Duodenal mucosa (tissue), 2 donors: ENCODE results near the gene TMEM120A.

Experiments used
- H3K27ac ChIP-seq: one replicate; pipeline ENCODE4 v1.7.0; 2013; ENCODE audit warnings: low read depth, low read length
- H3K27me3 ChIP-seq, 2 donors: one replicate each; pipeline ENCODE4 v1.7.0; 2013; ENCODE audit warnings: low read length in 2 of 2, control low read depth in 1 of 2; ENCODE audit not compliant: insufficient read depth in 2 of 2, control insufficient read depth in 1 of 2
- H3K36me3 ChIP-seq, 2 donors: one replicate each; pipeline ENCODE4 v1.7.0; 2013; ENCODE audit warnings: low read length in 2 of 2, control low read depth in 1 of 2; ENCODE audit not compliant: insufficient read depth in 2 of 2, control insufficient read depth in 1 of 2
- H3K4me1 ChIP-seq, 2 donors: one replicate each; pipeline ENCODE4 v1.7.0; 2013; ENCODE audit warnings: low read length in 2 of 2, control low read depth in 1 of 2; ENCODE audit not compliant: insufficient read depth in 2 of 2, control insufficient read depth in 1 of 2
- H3K4me3 ChIP-seq, 2 donors: one replicate each; pipeline ENCODE4 v1.7.0; 2013; ENCODE audit warnings: low read length in 2 of 2, low read depth in 1 of 2
- H3K9ac ChIP-seq, 2 donors: one replicate each; pipeline ENCODE4 v1.7.0; 2013; ENCODE audit warnings: low read length in 2 of 2, low read depth in 1 of 2
- H3K9me3 ChIP-seq, 2 donors: one replicate each; pipeline ENCODE4 v1.7.0; 2013; ENCODE audit warnings: low read length in 2 of 2, control low read depth in 1 of 2; ENCODE audit not compliant: control insufficient read depth in 1 of 2

TMEM120A gene

GRCh38 chr7:75948179-75948578 lies 46.2 kb downstream of the TMEM120A start:
- Histone ChIP-seq H3K27me3 (no peaks in the 10 kb centered on the region), H3K4me3 (no peak overlapping the region), H3K36me3 (peaks cover 4 to 6% of the 10 kb centered on the region in 2 donors), H3K27ac (no peak overlapping the region), H3K4me1 (peaks cover 35 to 46% of the 10 kb centered on the region in 2 donors), H3K9ac (peak overlapping the region in 1 of 2 donors; percentile 6), H3K9me3 (no peaks in the 10 kb centered on the region)

DNA sequence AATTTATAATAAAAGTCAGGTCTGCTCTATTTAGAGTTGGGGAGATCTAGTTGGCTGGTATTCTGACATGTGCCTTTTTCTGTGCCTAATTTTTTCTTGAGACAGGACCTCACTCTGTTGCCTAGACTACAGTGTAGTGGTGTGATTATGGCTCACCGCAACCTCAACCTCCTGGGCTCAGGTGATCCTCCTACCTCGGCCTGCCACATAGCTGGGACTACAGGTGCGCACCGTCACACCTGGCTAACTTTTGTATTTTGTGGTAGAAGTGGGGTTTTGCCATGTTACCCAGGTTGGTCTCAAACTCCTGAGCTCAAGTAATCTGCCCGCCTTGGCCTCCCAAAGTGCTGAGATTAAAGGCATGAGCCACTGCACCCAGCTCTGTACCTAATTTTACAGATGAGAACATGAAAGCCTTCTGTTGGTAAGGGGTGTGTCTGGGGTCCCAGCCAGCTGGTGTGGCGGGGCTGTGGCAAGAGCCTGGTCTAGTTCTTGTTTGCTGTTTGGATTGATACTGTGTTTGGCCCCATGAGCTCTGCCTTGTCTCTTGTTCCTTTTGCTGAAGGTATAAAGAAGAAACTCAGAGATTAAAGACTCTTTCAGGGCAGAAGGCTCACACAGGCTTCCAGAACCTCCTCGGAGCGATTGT lies 48.1 kb downstream of the TMEM120A start:
- Histone ChIP-seq H3K4me1 (peaks cover 35 to 46% of the 10 kb centered on the region in 2 donors), H3K9me3 (no peaks in the 10 kb centered on the region), H3K4me3 (no peak overlapping the region), H3K36me3 (peaks cover 4 to 6% of the 10 kb centered on the region in 2 donors), H3K9ac (peak overlapping the region in 1 of 2 donors; percentile 7), H3K27ac (peak overlapping the region; percentile 17), H3K27me3 (no peaks in the 10 kb centered on the region)

DNA sequence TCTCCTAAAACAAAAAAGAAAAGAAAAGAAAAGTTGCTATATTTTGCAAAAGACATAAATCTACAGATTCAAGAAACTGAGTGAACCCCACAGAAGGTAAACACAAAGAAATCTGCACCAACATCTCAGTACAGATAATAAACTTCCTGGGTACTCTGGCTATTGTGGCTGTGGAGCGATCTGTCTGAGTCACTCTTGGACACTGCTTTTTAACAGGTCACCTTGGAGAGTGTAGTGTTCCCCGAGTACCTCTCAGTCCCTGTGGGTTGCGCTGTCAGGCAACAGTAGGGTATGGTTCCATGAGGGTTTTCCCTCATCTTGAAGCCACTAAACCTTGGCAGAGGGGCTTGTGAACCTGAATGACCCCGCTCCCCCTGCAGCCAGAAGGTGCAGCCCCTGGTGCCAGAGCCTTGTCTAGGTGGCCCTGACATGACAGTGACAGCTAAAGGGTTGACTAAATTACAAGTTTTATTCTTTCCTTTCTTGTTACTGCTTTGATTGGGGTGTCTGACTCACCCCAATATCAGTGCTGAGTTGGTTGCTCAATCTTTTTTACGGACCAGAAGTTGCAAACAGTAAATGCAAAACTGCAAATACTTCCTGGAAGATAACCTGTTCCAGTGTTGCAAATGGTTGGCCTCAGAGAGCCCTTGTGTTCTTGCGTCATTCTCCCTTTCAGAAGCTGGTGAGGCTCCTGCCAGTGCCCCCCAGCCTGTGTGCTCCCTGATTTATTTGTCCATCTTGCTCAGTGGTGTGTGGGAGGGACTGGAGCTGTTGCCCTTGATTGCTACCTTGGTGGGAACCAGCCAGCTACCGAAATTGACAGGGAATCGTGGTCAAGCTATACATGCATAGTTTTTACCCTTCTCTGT lies 48.9 kb downstream of the TMEM120A start:
- H3K27ac ChIP-seq, result peak overlapping the region; percentile 54
- H3K9ac ChIP-seq, result peak overlapping the region; percentile 16 to 25
- peaks cover 35 to 46% of the 10 kb centered on the region in 2 donors for H3K4me1 ChIP-seq
- H3K9me3 ChIP-seq, result no peaks in the 10 kb centered on the region
- H3K36me3 ChIP-seq, result peaks cover 4 to 6% of the 10 kb centered on the region in 2 donors
- H3K4me3 ChIP-seq, result no peak overlapping the region
- no peaks in the 10 kb centered on the region for H3K27me3 ChIP-seq

- H3K36me3 ChIP-seq, result peaks cover 4 to 6% of the 10 kb centered on the region in 2 donors
- H3K9ac ChIP-seq, result no peak overlapping the region
- no peaks in the 10 kb centered on the region for H3K9me3 ChIP-seq
- no peaks in the 10 kb centered on the region for H3K27me3 ChIP-seq
- H3K27ac ChIP-seq, result peak overlapping the region; percentile 14
- no peak overlapping the region for H3K4me3 ChIP-seq
- peaks cover 32 to 42% of the 10 kb centered on the region in 2 donors for H3K4me1 ChIP-seq
Observed at GRCh38 chr7:75944507-75944906, 49.9 kb downstream of the TMEM120A start.

DNA sequence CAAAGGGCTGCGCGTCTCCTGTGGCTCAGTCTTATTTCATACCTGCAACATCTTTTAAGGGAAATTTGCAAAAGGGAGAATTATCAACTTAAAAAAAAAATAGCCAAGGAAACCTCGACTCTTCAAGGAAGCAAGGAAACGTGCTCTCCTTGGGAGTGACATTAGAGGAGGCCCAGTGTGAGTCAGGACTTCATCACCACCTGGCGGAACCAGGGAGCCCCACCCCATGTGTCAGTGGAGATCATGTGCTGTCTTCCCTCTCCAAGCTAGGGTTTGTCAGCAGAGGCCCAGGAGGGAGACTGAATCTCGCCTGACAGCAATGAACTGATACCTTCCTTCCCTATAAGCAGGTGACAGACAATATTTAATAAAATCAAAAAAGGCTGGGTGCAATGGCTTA lies 50.5 kb downstream of the TMEM120A start:
- Histone ChIP-seq H3K9ac (no peak overlapping the region), H3K27ac (peak overlapping the region; percentile 14), H3K4me1 (peaks cover 32 to 42% of the 10 kb centered on the region in 2 donors), H3K27me3 (no peaks in the 10 kb centered on the region), H3K36me3 (peaks cover 4 to 9% of the 10 kb centered on the region in 2 donors), H3K4me3 (no peak overlapping the region), H3K9me3 (no peaks in the 10 kb centered on the region)

- H3K9me3 ChIP-seq, result no peaks in the 10 kb centered on the region
- peaks cover 5 to 7% of the 10 kb centered on the region in 2 donors for H3K4me1 ChIP-seq
- no peak overlapping the region for H3K27ac ChIP-seq
- peaks cover 0 to 12% of the 10 kb centered on the region in 2 donors for H3K36me3 ChIP-seq
- H3K9ac ChIP-seq, result no peak overlapping the region
- no peaks in the 10 kb centered on the region for H3K27me3 ChIP-seq
- no peak overlapping the region for H3K4me3 ChIP-seq
Observed at GRCh38 chr7:75938921-75939320, 55.5 kb downstream of the TMEM120A start.

- no peak overlapping the region for H3K4me3 ChIP-seq
- peaks cover 0 to 12% of the 10 kb centered on the region in 2 donors for H3K36me3 ChIP-seq
- no peaks in the 10 kb centered on the region for H3K27me3 ChIP-seq
- H3K4me1 ChIP-seq, result peaks cover 0 to 6% of the 10 kb centered on the region in 2 donors
- no peak overlapping the region for H3K27ac ChIP-seq
- H3K9ac ChIP-seq, result no peak overlapping the region
- no peaks in the 10 kb centered on the region for H3K9me3 ChIP-seq
Observed at GRCh38 chr7:75937958-75938786, 56.2 kb downstream of the TMEM120A start.
